TTC549 (cell line): ENCODE data around the gene PHRF1.

ENCODE experiments used
- FAIRE-seq: peaks from 2 replicates; lab custom pipeline; 2012; peaks lifted over from hg19 to GRCh38; lab: Jason Lieb, UNC

The PHRF1 gene

GRCh38 chr11:539971-540481, 36.2 kb upstream of the PHRF1 start:
- no peak for FAIRE-seq

GRCh38 chr11:540583-541432, 35.5 kb upstream of the PHRF1 start:
- FAIRE-seq: no peak

- FAIRE-seq: no peak
Measured at GRCh38 chr11:541433-541885, 34.8 kb upstream of the PHRF1 start.

GRCh38 chr11:544817-545166, 31.5 kb upstream of the PHRF1 start:
- no peak for FAIRE-seq

- FAIRE-seq: no peak
Measured at GRCh38 chr11:545171-545570, 31.1 kb upstream of the PHRF1 start.

- FAIRE-seq: no peak
Measured at GRCh38 chr11:548700-549603, 27.3 kb upstream of the PHRF1 start.

- FAIRE-seq: no peak
Measured at GRCh38 chr11:550021-550745, 26.1 kb upstream of the PHRF1 start.

GRCh38 chr11:550746-551085, 25.6 kb upstream of the PHRF1 start:
- no peak for FAIRE-seq

GRCh38 chr11:551131-551530, 25.1 kb upstream of the PHRF1 start:
- FAIRE-seq: no peak

- no peak for FAIRE-seq
Measured at GRCh38 chr11:551596-551995, 24.7 kb upstream of the PHRF1 start.

- FAIRE-seq: no peak
Measured at GRCh38 chr11:553083-553987, 22.9 kb upstream of the PHRF1 start.

- FAIRE-seq: no peak
Measured at GRCh38 chr11:553988-554340, 22.3 kb upstream of the PHRF1 start.

GRCh38 chr11:554428-555226, 21.6 kb upstream of the PHRF1 start:
- FAIRE-seq: no peak

- FAIRE-seq: no peak
Measured at GRCh38 chr11:555227-555779, 21.0 kb upstream of the PHRF1 start.

- no peak for FAIRE-seq
Measured at GRCh38 chr11:555780-556661, 20.2 kb upstream of the PHRF1 start.

- no peak for FAIRE-seq
Measured at GRCh38 chr11:556662-557256, 19.5 kb upstream of the PHRF1 start.

- FAIRE-seq: no peak
Measured at GRCh38 chr11:557328-558132, 18.7 kb upstream of the PHRF1 start.

- no peak for FAIRE-seq
Measured at GRCh38 chr11:558503-558902, 17.8 kb upstream of the PHRF1 start.
